ENCODE measurements around the gene PIGT. TPM values are rescaled to one million over a fixed set of nuclear protein-coding genes. Genes with fewer than 3 reads are reported as not detected.

Gene PIGT
- total RNA-seq, 1 experiment from 2014 or later, result 73.9 TPM

DNA sequence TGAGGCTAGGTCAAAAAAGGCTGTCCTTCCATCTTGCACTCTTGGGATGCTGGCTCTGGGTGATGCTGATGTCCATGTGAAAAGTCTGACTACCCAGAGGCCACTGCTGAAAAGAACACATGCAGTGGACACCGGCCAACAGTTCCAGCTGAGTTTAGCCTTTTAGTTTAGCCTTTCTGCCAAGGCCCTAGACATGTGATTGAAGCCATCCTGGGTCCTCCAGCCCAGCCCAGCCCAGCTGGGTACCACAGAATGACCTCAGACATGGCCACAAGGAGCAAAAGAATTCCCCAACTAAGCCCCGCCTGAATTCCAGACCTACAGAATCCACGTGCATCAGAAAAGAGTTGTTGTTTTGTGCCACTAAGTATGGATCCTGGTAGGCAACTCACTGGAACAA is 17.4 kb downstream of the PIGT start:
- no peaks in the 10 kb centered on the region for H4K20me1 ChIP-seq (ENCODE audit: control insufficient read depth, insufficient read depth, insufficient read length)
- peaks cover 10 to 20% of the 10 kb centered on the region in 2 experiments; a peak in 3 of 4 replicates for H3K4me1 Mint-ChIP-seq
- no CpG with 5 or more reads among the region's 3 CpGs for WGBS (ENCODE audit: extremely low coverage, insufficient read length, low lambda C conversion rate)

More for the DNA sequence above, 17.4 kb downstream of the PIGT start:
- 0 out of 2 replicates have a peak overlapping the region, but pooled peaks have one; percentile 37 for H2BK15ac ChIP-seq (ENCODE audit: low read depth, low read length)
- no peak overlapping the region for H3K4ac ChIP-seq (ENCODE audit: low read depth, low read length)
- no peaks in the 10 kb centered on the region for H3K9me3 ChIP-seq (ENCODE audit: control insufficient read depth, low read depth, low read length)
- no peak overlapping the region for H2BK5ac ChIP-seq (ENCODE audit: insufficient read length, low read length)
- no peaks in the 10 kb centered on the region for H3K4me1 ChIP-seq (ENCODE audit: insufficient read depth, low read length)
- no peak overlapping the region for H2AFZ ChIP-seq (ENCODE audit: low read length)
- H2BK20ac ChIP-seq (ENCODE audit: low read depth, low read length, poor library complexity, severe bottlenecking), result no peak overlapping the region
- no peaks in the 10 kb centered on the region for H3K79me1 ChIP-seq (ENCODE audit: insufficient read depth, low read depth, low read length, poor library complexity, severe bottlenecking)
- H3K4me2 ChIP-seq (ENCODE audit: insufficient read depth, insufficient read length, low read length), result no peak overlapping the region
- no peak for DNase-seq
- H3K18ac ChIP-seq (ENCODE audit: insufficient read length, low read depth, low read length), result no peak overlapping the region
- H3K23ac ChIP-seq (ENCODE audit: insufficient read length, low read depth, low read length), result no peak overlapping the region
- H3T11ph ChIP-seq (ENCODE audit: low read length), result no peak overlapping the region
- H3K79me2 ChIP-seq (ENCODE audit: insufficient read depth, low read length), result no peaks in the 10 kb centered on the region
- H3K23me2 ChIP-seq (ENCODE audit: insufficient read length, low read depth, low read length, poor library complexity, severe bottlenecking), result no peaks in the 10 kb centered on the region
- no peak overlapping the region for H3K56ac ChIP-seq (ENCODE audit: insufficient read length, low read depth, low read length)
- peaks cover 0 to 14% (median 0%) of the 10 kb centered on the region in 3 experiments; a peak in 1 of 7 replicates for H3K36me3 Mint-ChIP-seq (ENCODE audit: insufficient read depth in 1 of 3, low read depth in 3 of 3)
- no peaks in the 10 kb centered on the region for H3K9me3 Mint-ChIP-seq
- no peak overlapping the region for H2AK5ac ChIP-seq (ENCODE audit: insufficient read length, low read length)
- H3K27ac ChIP-seq (ENCODE audit: insufficient read length, low read depth, low read length), result no peak overlapping the region
- H3K9ac ChIP-seq (ENCODE audit: extremely low read depth, insufficient read length, low read length), result no peak overlapping the region
- H3K14ac ChIP-seq (ENCODE audit: insufficient read depth, low read length), result no peak overlapping the region
- no peak overlapping the region for H2BK120ac ChIP-seq (ENCODE audit: low read depth, low read length, poor library complexity, severe bottlenecking)
- TF ChIP-seq CTCF (conservative IDR thresholded peaks at IDR 0.05), result no peak
- H4K5ac ChIP-seq (ENCODE audit: insufficient read length, low read depth, low read length), result no peak overlapping the region
- no peak overlapping the region for H3K27ac Mint-ChIP-seq
- H3K27me3 Mint-ChIP-seq (ENCODE audit: low read depth), result peaks cover 2% of the 10 kb centered on the region; the same call in 1 of the 2 replicates
- no peak overlapping the region for H4K91ac ChIP-seq (ENCODE audit: insufficient read length, low read depth, low read length)
- H3K27me3 ChIP-seq (ENCODE audit: insufficient read depth, low read length), result no peaks in the 10 kb centered on the region
- H2BK12ac ChIP-seq (ENCODE audit: insufficient read length, low read depth, low read length), result no peak overlapping the region
- no peak overlapping the region for H3K4me3 Mint-ChIP-seq
- no peak overlapping the region for H4K8ac ChIP-seq (replicated peaks; ENCODE audit: insufficient read length, low read depth, low read length)

Measured in H9 (cell line).